ENCODE data around the gene CAMKK1.

DNA sequence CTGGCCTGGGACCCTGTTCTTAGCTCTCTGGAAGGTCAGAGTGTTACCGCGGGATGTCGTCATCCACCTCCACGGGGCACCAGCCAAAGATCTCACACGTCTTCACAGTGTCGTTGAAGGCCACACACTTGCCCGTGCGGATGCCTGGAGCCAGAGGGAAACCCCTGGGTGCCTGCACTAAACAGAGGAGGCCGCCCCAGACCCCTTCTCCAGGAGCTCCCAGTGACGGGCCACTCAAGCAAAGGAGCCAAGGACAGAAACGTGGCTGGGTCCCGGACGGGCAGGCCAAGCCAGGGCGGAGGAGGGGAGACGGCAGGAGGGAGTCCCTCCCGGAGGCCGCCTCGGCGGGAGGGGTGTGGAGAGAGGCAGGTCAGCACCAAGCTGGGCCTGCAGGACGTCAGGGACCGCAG is 11.0 kb upstream of the CAMKK1 start:
- TF ChIP-seq, protein P1, sequence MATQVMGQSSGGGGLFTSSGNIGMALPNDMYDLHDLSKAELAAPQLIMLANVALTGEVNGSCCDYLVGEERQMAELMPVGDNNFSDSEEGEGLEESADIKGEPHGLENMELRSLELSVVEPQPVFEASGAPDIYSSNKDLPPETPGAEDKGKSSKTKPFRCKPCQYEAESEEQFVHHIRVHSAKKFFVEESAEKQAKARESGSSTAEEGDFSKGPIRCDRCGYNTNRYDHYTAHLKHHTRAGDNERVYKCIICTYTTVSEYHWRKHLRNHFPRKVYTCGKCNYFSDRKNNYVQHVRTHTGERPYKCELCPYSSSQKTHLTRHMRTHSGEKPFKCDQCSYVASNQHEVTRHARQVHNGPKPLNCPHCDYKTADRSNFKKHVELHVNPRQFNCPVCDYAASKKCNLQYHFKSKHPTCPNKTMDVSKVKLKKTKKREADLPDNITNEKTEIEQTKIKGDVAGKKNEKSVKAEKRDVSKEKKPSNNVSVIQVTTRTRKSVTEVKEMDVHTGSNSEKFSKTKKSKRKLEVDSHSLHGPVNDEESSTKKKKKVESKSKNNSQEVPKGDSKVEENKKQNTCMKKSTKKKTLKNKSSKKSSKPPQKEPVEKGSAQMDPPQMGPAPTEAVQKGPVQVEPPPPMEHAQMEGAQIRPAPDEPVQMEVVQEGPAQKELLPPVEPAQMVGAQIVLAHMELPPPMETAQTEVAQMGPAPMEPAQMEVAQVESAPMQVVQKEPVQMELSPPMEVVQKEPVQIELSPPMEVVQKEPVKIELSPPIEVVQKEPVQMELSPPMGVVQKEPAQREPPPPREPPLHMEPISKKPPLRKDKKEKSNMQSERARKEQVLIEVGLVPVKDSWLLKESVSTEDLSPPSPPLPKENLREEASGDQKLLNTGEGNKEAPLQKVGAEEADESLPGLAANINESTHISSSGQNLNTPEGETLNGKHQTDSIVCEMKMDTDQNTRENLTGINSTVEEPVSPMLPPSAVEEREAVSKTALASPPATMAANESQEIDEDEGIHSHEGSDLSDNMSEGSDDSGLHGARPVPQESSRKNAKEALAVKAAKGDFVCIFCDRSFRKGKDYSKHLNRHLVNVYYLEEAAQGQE (IDR thresholded peaks at IDR 0.05; ENCODE audit: insufficient read depth in 1 of 2, low read depth in 2 of 2, low read length in 2 of 2), result no peak
- TF ChIP-seq POLR2AphosphoS5 (IDR thresholded peaks at IDR 0.05; ENCODE audit: low read depth, low read length), result no peak
